ENCODE results near the gene MIDN. TPM values are rescaled to one million over a fixed set of nuclear protein-coding genes. Genes with fewer than 3 reads are reported as not detected.

The MIDN gene
- total and polyA plus RNA-seq, 4 donors = 39.7 to 185 (median 58.7) TPM

GRCh38 chr19:1291761-1292418 is 43.5 kb downstream of the MIDN start:
- 66 to 77% methylated on average over 25 of the region's 25 CpGs for WGBS, 2 donors
- Histone ChIP-seq H3K27ac (ENCODE audit: low read depth in 1 of 2, low read length in 1 of 2) (no peak overlapping the region), H3K4me1 (ENCODE audit: control insufficient read depth in 5 of 5, insufficient read depth in 5 of 5, low read length in 5 of 5) (peaks cover 0 to 10% (median 0%) of the 10 kb centered on the region in 5 donors), H3K4me3 (no peak overlapping the region), H3K27me3 (ENCODE audit: control insufficient read depth in 3 of 3, insufficient read depth in 3 of 3, low read length in 2 of 3) (peaks cover 0 to 10% (median 6%) of the 10 kb centered on the region in 3 donors), H3K9ac (ENCODE audit: insufficient read depth in 1 of 2, low read length in 2 of 2) (no peak overlapping the region), H3K9me3 (ENCODE audit: control insufficient read depth in 4 of 4, insufficient read depth in 3 of 4, low read length in 3 of 4) (peaks cover 0 to 1% (median 0%) of the 10 kb centered on the region in 4 donors), H3K36me3 (ENCODE audit: control insufficient read depth in 4 of 4, insufficient read depth in 4 of 4, low read length in 4 of 4) (no peaks in the 10 kb centered on the region)
- DNase-seq (no peak), ATAC-seq (ENCODE audit: insufficient read depth, low FRiP score) (no peak)
- no peak for TF ChIP-seq CTCF (IDR thresholded peaks at IDR 0.05; ENCODE audit: control extremely low read depth, extremely low read depth)

- 85 to 90% methylated on average over 17 of the region's 17 CpGs for WGBS, 2 donors
- DNase-seq (no peak), ATAC-seq (ENCODE audit: insufficient read depth, low FRiP score) (no peak)
- Histone ChIP-seq H3K9me3 (ENCODE audit: control insufficient read depth in 4 of 4, insufficient read depth in 3 of 4, low read length in 3 of 4) (no peaks in the 10 kb centered on the region), H3K4me3 (no peak overlapping the region), H3K27me3 (ENCODE audit: control insufficient read depth in 3 of 3, insufficient read depth in 3 of 3, low read length in 2 of 3) (peaks cover 0 to 8% (median 6%) of the 10 kb centered on the region in 3 donors), H3K27ac (ENCODE audit: low read depth in 1 of 2, low read length in 1 of 2) (no peak overlapping the region), H3K4me1 (ENCODE audit: control insufficient read depth in 5 of 5, insufficient read depth in 5 of 5, low read length in 5 of 5) (peaks cover 0 to 10% (median 0%) of the 10 kb centered on the region in 5 donors), H3K36me3 (ENCODE audit: control insufficient read depth in 4 of 4, insufficient read depth in 4 of 4, low read length in 4 of 4) (no peaks in the 10 kb centered on the region), H3K9ac (ENCODE audit: insufficient read depth in 1 of 2, low read length in 2 of 2) (no peak overlapping the region)
- TF ChIP-seq CTCF (IDR thresholded peaks at IDR 0.05; ENCODE audit: control extremely low read depth, extremely low read depth) = no peak
Observed at GRCh38 chr19:1292419-1293151, 44.2 kb downstream of the MIDN start.

- no peak for DNase-seq
- H3K4me1 ChIP-seq (ENCODE audit: control insufficient read depth in 5 of 5, insufficient read depth in 5 of 5, low read length in 5 of 5) = peaks cover 0 to 6% (median 0%) of the 10 kb centered on the region in 5 donors
- no peak overlapping the region for H3K9ac ChIP-seq (ENCODE audit: insufficient read depth in 1 of 2, low read length in 2 of 2)
- no peak overlapping the region for H3K27ac ChIP-seq (ENCODE audit: low read depth in 1 of 2, low read length in 1 of 2)
- H3K27me3 ChIP-seq (ENCODE audit: control insufficient read depth in 3 of 3, insufficient read depth in 3 of 3, low read length in 2 of 3) = peaks cover 0 to 6% (median 5%) of the 10 kb centered on the region in 3 donors
- no peak for ATAC-seq (ENCODE audit: insufficient read depth, low FRiP score)
- no peaks in the 10 kb centered on the region for H3K36me3 ChIP-seq (ENCODE audit: control insufficient read depth in 4 of 4, insufficient read depth in 4 of 4, low read length in 4 of 4)
- no peak overlapping the region for H3K4me3 ChIP-seq
- no peak for TF ChIP-seq CTCF (IDR thresholded peaks at IDR 0.05; ENCODE audit: control extremely low read depth, extremely low read depth)
- H3K9me3 ChIP-seq (ENCODE audit: control insufficient read depth in 4 of 4, insufficient read depth in 3 of 4, low read length in 3 of 4) = no peaks in the 10 kb centered on the region
- WGBS, 2 donors = 76 to 83% methylated on average over 35 of the region's 35 CpGs
Observed at GRCh38 chr19:1293782-1294604, 45.6 kb downstream of the MIDN start.
